HK-2 (cell line): Measurements from ENCODE around the gene ANKRD29.
"Not testable (repeated sequence)": the region's sequence is repeated elsewhere in the genome, so short reads cannot be mapped to it uniquely, and the experiment has no call there.

Source experiments
- DNase-seq: peaks from one replicate; pipeline ENCODE4 v3.0.0-alpha.2; 2018; ENCODE audit not compliant: unreplicated experiment

ANKRD29 gene

GRCh38 chr18:23616258-23616657, 46.5 kb downstream of the ANKRD29 start:
- no peak for DNase-seq

DNA sequence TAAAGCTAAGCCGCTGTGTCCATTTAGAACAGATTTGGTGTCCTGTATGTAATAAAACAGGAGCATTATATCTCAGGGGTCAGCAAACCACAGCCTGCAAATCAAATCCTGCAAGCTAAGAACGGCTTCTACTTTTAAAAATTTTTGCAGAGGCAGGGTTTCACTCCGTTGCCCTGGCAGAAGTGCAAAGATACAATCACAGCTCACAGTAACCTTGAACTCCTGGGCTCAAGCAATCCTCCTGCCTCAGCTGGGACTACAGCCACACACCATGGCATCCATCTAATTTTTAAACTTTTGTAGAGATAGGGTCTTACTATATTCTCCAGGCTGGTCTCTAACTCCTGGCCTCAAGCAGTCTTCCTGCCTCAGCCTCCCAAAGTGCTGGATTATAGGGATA, 47.8 kb downstream of the ANKRD29 start:
- no peak for DNase-seq

GRCh38 chr18:23614413-23614812, 48.3 kb downstream of the ANKRD29 start:
- no peak for DNase-seq

GRCh38 chr18:23613091-23613475, 49.6 kb downstream of the ANKRD29 start:
- DNase-seq, result not testable (repeated sequence)

- DNase-seq, result no peak
Measured at GRCh38 chr18:23612434-23613090, 50.1 kb downstream of the ANKRD29 start.

DNA sequence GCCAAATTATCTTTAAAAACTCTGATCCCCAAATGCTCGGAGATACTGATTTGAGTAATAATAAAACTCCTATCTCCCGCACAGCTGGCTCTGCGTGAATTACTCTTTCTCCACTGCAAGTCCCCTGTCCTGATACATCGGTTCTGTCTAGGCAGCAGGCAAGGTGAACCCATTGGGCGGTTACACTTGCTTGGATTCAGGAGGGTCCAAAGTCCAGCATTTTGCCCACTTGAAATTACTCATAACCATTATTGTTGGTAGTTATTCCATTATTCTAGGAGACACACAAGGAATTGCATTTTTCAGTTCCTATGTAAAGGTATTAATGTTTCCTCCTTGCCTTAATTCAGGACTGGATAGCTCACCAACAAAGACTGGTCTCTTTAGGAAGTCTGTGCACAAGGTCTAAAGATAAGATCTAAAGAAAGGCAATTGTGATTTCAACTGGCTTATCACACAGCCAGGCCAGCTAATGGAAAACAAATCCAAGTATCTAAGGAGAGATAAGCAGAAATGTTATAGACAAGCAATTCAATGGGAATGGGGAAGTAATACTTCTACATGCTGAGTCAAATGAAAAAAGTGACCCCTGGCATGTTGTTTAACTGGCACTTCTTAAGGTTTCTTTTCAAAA, 53.2 kb downstream of the ANKRD29 start:
- DNase-seq, result no peak

DNA sequence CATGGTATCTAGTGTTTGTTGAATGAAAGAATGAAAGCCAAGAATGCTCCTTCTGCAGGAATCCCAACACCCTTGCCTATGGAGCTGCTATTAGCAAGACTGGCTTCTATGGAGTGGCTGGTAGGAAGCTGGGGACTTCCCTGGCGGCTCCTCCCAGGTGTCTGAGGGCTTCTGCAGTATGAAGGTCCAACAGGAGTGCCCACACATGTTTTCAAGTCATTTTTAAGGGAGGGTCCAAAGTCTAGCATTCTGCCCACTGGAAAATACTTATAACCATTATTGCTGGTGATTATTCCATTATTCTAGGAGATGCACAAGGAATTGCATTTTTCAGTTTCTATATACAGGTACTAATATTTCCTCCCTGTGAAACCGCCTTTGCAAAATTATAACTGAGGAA, 54.5 kb downstream of the ANKRD29 start:
- no peak for DNase-seq

GRCh38 chr18:23605941-23606340, 56.8 kb downstream of the ANKRD29 start:
- no peak for DNase-seq

GRCh38 chr18:23599809-23600208, 62.9 kb downstream of the ANKRD29 start:
- no peak for DNase-seq

- DNase-seq, result no peak
Measured at GRCh38 chr18:23596183-23596582, 66.5 kb downstream of the ANKRD29 start.

GRCh38 chr18:23595591-23595990, 67.1 kb downstream of the ANKRD29 start:
- DNase-seq, result no peak

DNA sequence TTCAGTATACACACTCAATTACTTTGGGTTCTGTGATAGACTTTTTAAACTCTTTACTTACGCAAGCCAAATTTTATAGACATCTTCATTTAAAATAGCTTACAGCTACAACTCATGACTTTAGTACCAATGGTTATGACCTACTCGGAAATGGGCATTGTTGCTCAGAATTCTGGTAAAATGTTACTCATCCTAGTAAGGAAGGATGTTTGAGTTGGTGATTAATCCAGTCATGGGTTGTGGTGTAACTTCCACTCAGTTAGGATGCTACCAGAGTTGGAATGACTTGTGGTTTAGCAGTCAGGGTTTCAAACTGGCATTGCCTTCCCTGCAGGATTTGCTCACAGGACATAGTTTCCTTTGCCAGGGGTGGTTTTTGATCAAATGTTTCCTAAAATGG, 69.0 kb downstream of the ANKRD29 start:
- DNase-seq, result peak; percentile 37

GRCh38 chr18:23592911-23593310, 69.8 kb downstream of the ANKRD29 start:
- DNase-seq, result no peak

- DNase-seq, result no peak
Measured at GRCh38 chr18:23591011-23591410, 71.7 kb downstream of the ANKRD29 start.

- no peak for DNase-seq
Measured at GRCh38 chr18:23588836-23589560, 73.7 kb downstream of the ANKRD29 start.

GRCh38 chr18:23587220-23587642, 75.5 kb downstream of the ANKRD29 start:
- no peak for DNase-seq

- peak; percentile 95 for DNase-seq
Measured at GRCh38 chr18:23586249-23587196, 76.2 kb downstream of the ANKRD29 start, which contains the start of gene NPC1. Gene NPC1, minus strand, starts transcription at chr18:23586506. Its CDS starts 163 bp downstream, at chr18:23586343.

- DNase-seq, result no peak
Measured at GRCh38 chr18:23585897-23586248, 76.8 kb downstream of the ANKRD29 start.

DNA sequence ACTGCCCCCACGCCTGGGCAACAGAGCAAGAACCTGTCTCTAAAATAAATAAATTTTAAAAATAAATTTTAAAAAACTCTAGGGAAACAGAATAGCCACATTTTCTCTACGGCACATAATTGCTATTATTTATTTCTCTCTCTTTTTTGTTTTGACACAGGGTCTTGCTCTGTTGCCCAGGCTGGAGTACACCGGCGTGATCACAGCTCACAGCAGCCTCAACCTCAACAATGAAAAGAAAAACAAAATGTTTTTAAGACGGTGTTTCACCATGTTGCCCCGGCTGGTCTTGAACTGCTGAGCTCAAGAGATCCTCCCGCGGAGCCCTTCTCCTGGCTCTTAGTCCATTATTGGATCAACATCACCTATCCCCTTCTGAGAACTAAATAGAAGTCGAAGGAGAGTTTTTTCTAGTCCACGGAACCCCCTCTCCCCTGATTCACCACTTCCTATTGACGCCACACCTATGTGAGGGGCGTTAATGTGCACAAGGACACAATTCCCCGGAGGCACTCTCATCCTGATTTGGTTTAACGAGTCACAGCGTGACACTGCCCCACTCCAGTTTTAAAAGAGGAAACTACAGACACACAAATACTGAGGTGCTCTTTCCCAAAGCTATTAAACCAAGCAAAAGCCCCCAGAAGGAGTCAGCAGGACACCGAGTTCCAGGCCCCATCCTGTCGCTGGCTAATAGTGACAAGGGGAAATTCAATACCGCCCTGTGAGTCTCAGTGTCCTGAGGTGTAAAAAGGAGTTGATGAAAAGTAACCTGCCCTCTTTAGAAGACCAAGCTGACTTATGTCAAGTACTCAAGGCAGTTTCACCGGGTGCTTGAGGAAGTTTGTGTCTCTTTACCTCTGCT, 77.5 kb downstream of the ANKRD29 start:
- no peak for DNase-seq

DNA sequence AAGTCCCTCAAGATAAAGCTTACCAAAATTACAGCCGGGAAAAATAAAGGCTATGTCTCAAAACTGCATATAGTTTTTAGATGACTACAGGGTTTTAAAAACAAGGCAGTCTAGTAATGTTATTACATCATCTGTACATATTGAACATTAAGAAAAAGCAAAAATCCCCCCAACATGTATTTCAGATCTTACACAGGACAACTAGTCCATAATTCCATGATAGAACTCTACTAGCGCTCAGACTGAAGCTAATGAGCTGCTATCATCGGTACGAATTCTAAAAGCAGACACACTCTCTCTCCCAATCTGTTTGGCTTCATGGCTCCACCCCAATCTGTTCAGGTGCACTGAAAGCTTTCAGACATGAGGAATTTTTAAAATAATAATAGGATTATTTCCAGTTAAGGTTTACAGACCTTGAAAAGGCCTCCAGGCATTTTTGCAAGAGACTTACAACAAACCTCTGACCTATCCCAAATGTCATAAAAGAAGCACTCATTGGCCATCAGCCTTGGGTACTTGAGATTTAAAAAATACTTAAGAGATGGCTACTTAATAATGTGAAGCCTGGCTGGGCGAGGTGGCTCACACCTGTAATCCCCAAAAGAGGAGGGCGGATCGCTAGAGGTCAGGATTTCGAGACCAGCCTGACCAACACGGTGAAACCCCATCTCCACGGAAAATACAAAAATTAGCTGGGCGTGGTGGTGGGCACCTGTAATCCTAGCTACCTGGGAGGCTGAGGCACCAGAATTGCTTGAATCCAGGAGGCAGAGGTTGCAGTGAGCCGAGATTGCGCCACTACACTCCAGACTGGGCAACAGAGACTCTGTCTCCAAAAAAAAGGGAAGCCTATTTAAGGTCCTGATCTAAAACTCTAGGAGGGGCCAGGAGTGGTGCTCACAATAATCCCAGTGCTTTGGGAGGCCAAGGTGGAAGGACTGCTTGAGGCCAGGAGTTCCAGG, 78.4 kb downstream of the ANKRD29 start:
- DNase-seq, result no peak
